ENCODE data around the gene DNAJA1.
A peak's percentile ranks its signal among the peaks of the same experiment; 100 is the strongest.
"Not testable (repeated sequence)": the region's sequence is repeated elsewhere in the genome, so short reads cannot be mapped to it uniquely, and the experiment has no call there.

Gene DNAJA1

GRCh38 chr9:33024966-33025571 is at the start of gene DNAJA1:
Gene DNAJA1 (plus strand): TSS chr9:33025273. CDS start chr9:33026485, 1,212 bp downstream.
- peak; percentile 89 for DNase-seq (ENCODE audit: low spot score)

- no peak for DNase-seq (ENCODE audit: low spot score)
Observed at GRCh38 chr9:32978051-32978450, 47.0 kb upstream of the DNAJA1 start.

- no peak for DNase-seq (ENCODE audit: low spot score)
Observed at GRCh38 chr9:32986971-32987370, 38.1 kb upstream of the DNAJA1 start.

GRCh38 chr9:32989660-32990059 is 35.4 kb upstream of the DNAJA1 start:
- DNase-seq (ENCODE audit: low spot score) = no peak

GRCh38 chr9:32991897-32992594 is 33.0 kb upstream of the DNAJA1 start:
- DNase-seq (ENCODE audit: low spot score) = no peak

- DNase-seq (ENCODE audit: low spot score) = no peak
Observed at GRCh38 chr9:32992595-32993238, 32.4 kb upstream of the DNAJA1 start.

- not testable (repeated sequence) for DNase-seq (ENCODE audit: low spot score)
Observed at GRCh38 chr9:33000682-33001055, 24.4 kb upstream of the DNAJA1 start.

GRCh38 chr9:33005335-33005734 is 19.7 kb upstream of the DNAJA1 start:
- not testable (repeated sequence) for DNase-seq (ENCODE audit: low spot score)

GRCh38 chr9:33007755-33008154 is 17.3 kb upstream of the DNAJA1 start:
- no peak for DNase-seq (ENCODE audit: low spot score)

GRCh38 chr9:33011831-33012230 is 13.2 kb upstream of the DNAJA1 start:
- no peak for DNase-seq (ENCODE audit: low spot score)

- DNase-seq (ENCODE audit: low spot score) = no peak
Observed at GRCh38 chr9:33012328-33013069, 12.6 kb upstream of the DNAJA1 start.

GRCh38 chr9:33013962-33014664 is 11.0 kb upstream of the DNAJA1 start:
- no peak for DNase-seq (ENCODE audit: low spot score)

- DNase-seq (ENCODE audit: low spot score) = no peak
Observed at GRCh38 chr9:33014665-33015014, 10.4 kb upstream of the DNAJA1 start.

- no peak for DNase-seq (ENCODE audit: low spot score)
Observed at GRCh38 chr9:33017283-33018041, 7.6 kb upstream of the DNAJA1 start.

GRCh38 chr9:33019797-33020196 is 5.3 kb upstream of the DNAJA1 start:
- no peak for DNase-seq (ENCODE audit: low spot score)

- DNase-seq (ENCODE audit: low spot score) = no peak
Observed at GRCh38 chr9:33022303-33022702, 2.8 kb upstream of the DNAJA1 start.

- DNase-seq (ENCODE audit: low spot score) = no peak
Observed at GRCh38 chr9:33022755-33023154, 2.3 kb upstream of the DNAJA1 start.

GRCh38 chr9:33023661-33024060 is 1.4 kb upstream of the DNAJA1 start:
- DNase-seq (ENCODE audit: low spot score) = no peak

- DNase-seq (ENCODE audit: low spot score) = peak; percentile 38
Observed at GRCh38 chr9:33024126-33024965, 727 bp upstream of the DNAJA1 start.

GRCh38 chr9:33025572-33026342 is 684 bp downstream of the DNAJA1 start:
- peak; percentile 44 for DNase-seq (ENCODE audit: low spot score)

All from SW480 (cell line).